H7 (cell line): Measurements from ENCODE around the gene IP6K3. TPM values are rescaled to one million over a fixed set of nuclear protein-coding genes. Genes with fewer than 3 reads are reported as not detected.
A peak's percentile ranks its signal among the peaks of the same experiment; 100 is the strongest.

Experiments used
- DNase-seq: peaks from one replicate; pipeline ENCODE4 v3.0.0; 2012
- H3K27me3 ChIP-seq: 2 replicates; pipeline ENCODE4 v1.6.0; 2011; ENCODE audit warnings: mild to moderate bottlenecking, low read length; ENCODE audit not compliant: control insufficient read depth, insufficient read depth
- H3K36me3 ChIP-seq: replicated peaks from 2 replicates; pipeline ENCODE4 v1.5.1; 2011; ENCODE audit warnings: low read length; ENCODE audit not compliant: control insufficient read depth, insufficient read depth
- H3K4me3 ChIP-seq: 2 replicates; pipeline ENCODE4 v1.5.1; 2011; ENCODE audit warnings: low read depth, mild to moderate bottlenecking, control low read depth, low read length, moderate library complexity; ENCODE audit not compliant: insufficient read depth
- total RNA-seq: library from RNA; depleted of rRNA; stranded (reverse); fragments of >200 nt; shearing (Covaris generic); gene quantifications from 2 replicates; pipeline ENCODE4 v1.2.3, GENCODE V29; 2014; rRNA removed

The IP6K3 gene
- total RNA-seq, 1 experiment from 2014 or later = 0.07 TPM

DNA sequence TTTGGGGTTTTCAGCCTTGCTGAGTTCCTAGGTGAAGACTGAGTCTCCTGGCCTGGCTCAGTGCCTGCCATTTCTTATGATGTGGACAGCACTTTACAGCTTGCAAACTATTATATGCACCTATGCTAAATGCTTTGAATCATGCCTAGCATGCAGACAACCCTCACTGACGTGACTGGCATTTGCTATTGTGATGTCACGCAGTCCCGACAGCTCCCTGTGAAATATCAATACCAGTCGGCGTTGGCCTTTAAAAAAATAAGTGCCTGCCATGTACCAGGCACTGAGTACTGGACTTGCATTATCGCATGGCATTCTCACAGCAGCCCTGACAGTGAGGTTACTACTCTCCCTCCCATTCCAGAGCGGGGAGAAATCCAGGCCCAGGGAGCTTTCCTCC, 70.7 kb downstream of the IP6K3 start:
- DNase-seq = no peak
- Histone ChIP-seq H3K36me3 (peaks cover 17% of the 10 kb centered on the region), H3K27me3 (no peaks in the 10 kb centered on the region), H3K4me3 (no peak overlapping the region)

DNA sequence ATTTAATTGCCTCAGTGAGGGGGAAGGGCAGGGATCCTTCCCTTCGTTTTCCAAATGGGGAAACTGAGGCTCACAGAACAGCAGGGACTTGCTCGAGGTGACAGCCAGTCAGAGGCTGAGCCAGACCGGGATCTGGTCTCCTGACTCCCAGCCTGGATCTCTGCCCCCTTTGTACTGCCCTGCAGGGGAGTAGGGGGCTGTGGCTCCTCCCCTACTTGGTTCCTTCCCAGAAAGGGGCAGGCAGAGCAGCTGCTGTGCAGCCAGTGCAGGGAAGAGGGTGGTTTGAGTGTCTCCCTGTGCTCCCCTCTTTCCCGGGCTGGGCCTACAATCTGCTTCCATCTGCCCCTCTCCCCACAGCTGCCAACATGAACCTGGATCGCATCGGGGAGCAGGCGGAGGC, 72.9 kb downstream of the IP6K3 start:
- Histone ChIP-seq H3K27me3 (no peaks in the 10 kb centered on the region), H3K4me3 (no peak overlapping the region), H3K36me3 (peaks cover 16% of the 10 kb centered on the region)
- DNase-seq = no peak

DNA sequence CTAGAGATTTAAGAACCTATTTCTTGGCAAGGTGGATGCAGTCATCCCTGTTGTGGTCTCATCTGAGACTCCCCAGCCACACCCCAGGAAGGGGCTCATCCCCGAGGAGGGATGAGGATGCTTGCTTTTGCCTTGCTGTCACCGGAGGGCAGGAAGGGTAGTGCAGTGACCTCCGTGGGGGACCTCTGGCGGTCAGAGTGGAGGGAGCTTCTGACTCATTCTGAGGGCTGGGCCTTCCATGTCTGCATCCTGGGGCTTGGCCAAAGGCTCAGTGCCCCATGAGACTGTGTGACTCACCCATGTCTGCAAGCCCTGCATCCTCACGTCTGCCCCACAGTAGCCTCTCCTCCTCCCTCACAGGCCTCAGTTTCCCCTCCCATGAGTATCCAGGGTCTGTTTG, 73.9 kb downstream of the IP6K3 start:
- H3K4me3 ChIP-seq = no peak overlapping the region
- peaks cover 16% of the 10 kb centered on the region for H3K36me3 ChIP-seq
- DNase-seq = peak; percentile 81
- no peaks in the 10 kb centered on the region for H3K27me3 ChIP-seq

DNA sequence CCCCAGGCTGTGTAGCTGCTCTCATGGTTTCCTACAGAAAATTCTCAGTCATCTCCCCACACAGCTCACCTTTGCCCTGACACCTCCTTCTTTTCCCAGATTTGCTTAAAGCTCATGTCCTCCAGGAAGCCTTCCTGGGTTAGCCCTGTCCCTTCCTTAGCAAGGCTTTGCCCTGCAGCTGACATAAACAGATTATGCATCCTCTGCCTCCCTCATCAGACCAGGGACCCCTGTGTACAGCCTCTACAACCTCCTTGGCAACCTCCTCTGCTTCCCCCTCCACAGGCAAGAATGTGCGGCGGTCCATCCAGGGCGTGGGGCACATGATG, 75.0 kb downstream of the IP6K3 start:
- DNase-seq = no peak
- Histone ChIP-seq H3K4me3 (no peak overlapping the region), H3K36me3 (peaks cover 17% of the 10 kb centered on the region), H3K27me3 (no peaks in the 10 kb centered on the region)

Other genes starting within 250 kb of the IP6K3 start
- gene BAK1, start 166.6 kb downstream of the IP6K3 start, total RNA-seq = 45.9 and 50.5 TPM in 2 replicates
- 23.4 and 26.0 TPM in 2 replicates for gene ITPR3, start 125.6 kb downstream of the IP6K3 start, total RNA-seq
- 67.1 and 93.6 TPM in 2 replicates for gene UQCC2, start 35.2 kb downstream of the IP6K3 start, total RNA-seq
- gene LEMD2, start 42.2 kb upstream of the IP6K3 start, total RNA-seq = 74.6 and 79.6 TPM in 2 replicates
- not detected in 2 replicates for gene MLN, start 57.1 kb upstream of the IP6K3 start, total RNA-seq